HepG2 (cell line): ENCODE measurements around the gene DDR1. TPM values are rescaled to one million over a fixed set of nuclear protein-coding genes. Genes with fewer than 3 reads are reported as not detected.

Experiments
- ATAC-seq: fragments of 200-7000 bp; cut with Tn5 transposase; 3 replicates; pipeline ENCODE4 v1.9.1; 2020; ENCODE audit warnings: mild to moderate bottlenecking, moderate library complexity
- BruUV-seq: library from RNA; stranded (reverse); fragments of 400-500 nt; replicated peaks from 2 replicates; lab custom pipeline; 2021; lab: Mats Ljungman, UMichigan
- CTCF ChIA-PET: fragments of 300-600 bp; formaldehyde crosslinking; extraction: SDS; loops from one replicate; lab custom pipeline; 2021; ENCODE audit warnings: low total read pairs, inconsistent platforms, low intra/inter-chr PET ratio; lab: Yijun Ruan, JAX
- POLR2A ChIA-PET: fragments of 350-600 bp; sonication (Branson Sonifier 250); formaldehyde crosslinking; loops from one replicate; lab custom pipeline; 2020; ENCODE audit warnings: antibody characterized with exemption, inconsistent platforms; lab: Yijun Ruan, JAX
- DNase-seq: peaks from one replicate; pipeline ENCODE4 v3.0.0-alpha.2; 2015; ENCODE audit warnings: low spot score
- FAIRE-seq: peaks from 3 replicates; lab custom pipeline; 2011; peaks lifted over from hg19 to GRCh38; lab: Jason Lieb, UNC
- H2AFZ ChIP-seq: one replicate; pipeline ENCODE4 v1.6.1; 2011; ENCODE audit warnings: low read length, inconsistent platforms
- H3K27ac ChIP-seq: fragments of 300-600 bp; 3 replicates; pipeline ENCODE4 v1.8.0; 2011; ENCODE audit warnings: mixed run types, mild to moderate bottlenecking, mixed read lengths, low read length, inconsistent platforms; ENCODE audit not compliant: insufficient read depth; ENCODE audit errors: extremely low read length
- H3K27me3 ChIP-seq, 2 experiments: fragments of 200-600 bp in 1 of 2; 2 replicates in 1 of 2; 3 replicates in 1 of 2; pipeline versions ENCODE4 v1.6.0 to v1.8.0; 2011; ENCODE audit warnings: low read length in 2 of 2, mild to moderate bottlenecking in 2 of 2, moderate library complexity in 2 of 2, inconsistent platforms in 1 of 2; ENCODE audit not compliant: insufficient read depth in 2 of 2, control insufficient read depth in 1 of 2
- H3K36me3 ChIP-seq, 2 experiments: fragments of 200-600 bp in 1 of 2; replicated peaks in 1 of 2; 2 replicates in 1 of 2; 3 replicates in 1 of 2; pipeline versions ENCODE4 v1.5.1 to v1.8.0; 2011; ENCODE audit warnings: low read length in 2 of 2, inconsistent platforms in 1 of 2; ENCODE audit not compliant: insufficient read depth in 2 of 2, control insufficient read depth in 1 of 2
- H3K4me1 ChIP-seq: 2 replicates; pipeline ENCODE4 v1.5.1; 2012; ENCODE audit warnings: low read length, inconsistent platforms; ENCODE audit not compliant: insufficient read depth
- H3K4me2 ChIP-seq: 2 replicates; pipeline ENCODE4 v1.6.0; 2011; ENCODE audit warnings: low read depth, low read length, inconsistent platforms
- H3K4me3 ChIP-seq, 3 experiments: fragments of 200-600 bp in 1 of 3; sonication (generic), shearing (Covaris generic) in 1 of 3; replicated peaks in 1 of 3; 2 replicates each; pipeline ENCODE4 v1.5.1; 2011 to 2016; ENCODE audit warnings: low read length in 3 of 3, inconsistent platforms in 2 of 3, low read depth in 2 of 3, mild to moderate bottlenecking in 2 of 3, control low read depth in 1 of 3, mixed read lengths in 1 of 3; ENCODE audit not compliant: insufficient read depth in 1 of 3
- H3K79me2 ChIP-seq: one replicate; pipeline ENCODE4 v1.6.1; 2011; ENCODE audit warnings: low read length, inconsistent platforms; ENCODE audit not compliant: insufficient read depth
- H3K9ac ChIP-seq: 2 replicates; pipeline ENCODE4 v1.6.0; 2011; ENCODE audit warnings: mild to moderate bottlenecking, low read depth, low read length, inconsistent platforms; ENCODE audit not compliant: insufficient read depth
- H3K9me3 ChIP-seq: 2 replicates; pipeline ENCODE4 v1.5.1; 2012; ENCODE audit warnings: mild to moderate bottlenecking, low read length
- H4K20me1 ChIP-seq: 2 replicates; pipeline ENCODE4 v1.6.0; 2011; ENCODE audit warnings: inconsistent platforms, mild to moderate bottlenecking, low read length, moderate library complexity; ENCODE audit not compliant: insufficient read depth
- FOXP4 ChIP-seq: sonication (generic); formaldehyde crosslinking; IDR thresholded peaks from 2 replicates; pipeline ENCODE4 v1.4.0; 2020; ENCODE audit warnings: missing genetic modification reagents
- MBD4 ChIP-seq: IDR thresholded peaks from 2 replicates; pipeline ENCODE4 v1.6.1; 2012; ENCODE audit warnings: low read length, inconsistent platforms, borderline replicate concordance
- SMYD3 ChIP-seq: sonication (generic); formaldehyde crosslinking; IDR thresholded peaks from 2 replicates; pipeline ENCODE4 v1.8.1; 2023; ENCODE audit warnings: mild to moderate bottlenecking, missing genetic modification reagents
- ZNF280B ChIP-seq: sonication (generic); formaldehyde crosslinking; IDR thresholded peaks from 2 replicates; pipeline ENCODE4 v1.5.0; 2020; ENCODE audit warnings: missing genetic modification reagents, mild to moderate bottlenecking, borderline replicate concordance
- WGBS: methylation state at CpG from one replicate; pipeline ENCODE4 v1.1.6; 2017; ENCODE audit warnings: low lambda C conversion rate; 5-methylcytosine and 5-hydroxymethylcytosine counted together
- in situ Hi-C: cut with HindIII; loops from 2 replicates; pipeline ENCODE4 v1.10.0; 2017; ENCODE audit warnings: low pct_unique_long_range_greater_than_20kb; ENCODE audit not compliant: extremely low pct_ligation_motif_present
- intact Hi-C: fragments of 100-400 bp; cut with micrococcal nuclease; formaldehyde crosslinking; loops from one replicate; pipeline ENCODE4 v1.10.0; 2022; ENCODE audit not compliant: unreplicated experiment
- polyA plus RNA-seq, 8 experiments: library from polyadenylated mRNA; depleted of rRNA in 3 of 8; stranded (reverse) in 7 of 8; unstranded in 1 of 8; fragments of >200 nt; fragmentation: Illumina TruSeq in 4 of 8; extraction: Trizol in 4 of 8; gene quantifications; 2 replicates each; pipeline versions ENCODE4 v1.2.1 to v1.2.3, GENCODE V29; 2011 to 2016; ENCODE audit warnings: low read depth in 4 of 8, missing spikeins in 1 of 8, mixed read lengths in 1 of 8; ENCODE audit not compliant: insufficient read depth in 1 of 8
- total RNA-seq, 5 experiments: library from RNA; depleted of rRNA; stranded (reverse); fragments of >200 nt; fragmentation: Illumina TruSeq; extraction: Trizol; gene quantifications; 2 replicates each; pipeline ENCODE4 v1.2.3, GENCODE V29; 2016; ENCODE audit warnings: low read depth in 1 of 5

Gene DDR1
- total and polyA plus RNA-seq, 2 of the 13 experiments (the other 11 are each of a cell fraction or from before 2014, with no cell fraction given), result 16.7 to 20.2 TPM

GRCh38 chr6:30891816-30892538, 7.7 kb downstream of the DDR1 start:
- no peak overlapping the region for H2AFZ ChIP-seq
- no peaks in the 10 kb centered on the region for H3K27me3 ChIP-seq
- H3K79me2 ChIP-seq, result peaks cover 4% of the 10 kb centered on the region
- H3K4me3 ChIP-seq, result no peak overlapping the region
- H4K20me1 ChIP-seq, result no peaks in the 10 kb centered on the region
- H3K9me3 ChIP-seq, result no peaks in the 10 kb centered on the region
- H3K9ac ChIP-seq, result no peak overlapping the region
- DNase-seq (no peak), FAIRE-seq (no peak), ATAC-seq (no peak)
- H3K4me1 ChIP-seq, result peaks cover under 1% of the 10 kb centered on the region
- no peak overlapping the region for H3K27ac ChIP-seq
- POLR2A ChIA-PET, result interaction anchor here (0.6 kb wide), 1 partner anchor 25 kb away, joined by 3 read pairs; no protein-coding TSS in a partner anchor
- in situ Hi-C loops (no loop called here), intact Hi-C loops (no loop called here)
- no peak for TF ChIP-seq MBD4
- no peak for TF ChIP-seq FOXP4 (CRISPR knock-in tag)
- 0 out of 2 replicates have a peak, but pooled peaks have one; percentile 30 for TF ChIP-seq ZNF280B (CRISPR knock-in tag)
- no peak for TF ChIP-seq SMYD3 (CRISPR knock-in tag)
- H3K4me2 ChIP-seq, result no peak overlapping the region
- WGBS, result 98% methylated on average over 13 of the region's 21 CpGs
- BruUV-seq, result no TSS peak
- H3K36me3 ChIP-seq, result peaks cover 35 to 67% of the 10 kb centered on the region in 2 experiments
- CTCF ChIA-PET, result no interaction called here
